KMS-11 (cell line): Measurements from ENCODE around the gene TEDC1.

Experiments
- H2AFZ ChIP-seq: fragments of 200-600 bp; sonication (generic); 2 replicates; pipeline ENCODE4 v1.6.1; 2016; ENCODE audit warnings: antibody characterized with exemption, mixed run types, low read depth
- H3K27ac ChIP-seq: fragments of 200-600 bp; sonication (generic); 2 replicates; pipeline ENCODE4 v1.6.1; 2016; ENCODE audit warnings: mild to moderate bottlenecking, mixed run types
- H3K27me3 ChIP-seq: fragments of 200-600 bp; sonication (generic); 2 replicates; pipeline ENCODE4 v1.6.1; 2017; ENCODE audit warnings: mild to moderate bottlenecking, low read depth, mixed run types, moderate library complexity; ENCODE audit not compliant: insufficient read depth
- H3K36me3 ChIP-seq: fragments of 200-600 bp; sonication (generic); 2 replicates; pipeline ENCODE4 v1.6.1; 2017; ENCODE audit warnings: mild to moderate bottlenecking, mixed run types; ENCODE audit not compliant: insufficient read depth
- H3K4me1 ChIP-seq: fragments of 200-600 bp; sonication (generic); 2 replicates; pipeline ENCODE4 v1.6.1; 2016; ENCODE audit warnings: mild to moderate bottlenecking, low read depth, mixed run types; ENCODE audit not compliant: poor library complexity, severe bottlenecking
- H3K4me2 ChIP-seq: fragments of 200-600 bp; sonication (generic); 2 replicates; pipeline ENCODE4 v1.7.0; 2016; ENCODE audit warnings: mild to moderate bottlenecking, mixed run types
- H3K4me3 ChIP-seq: fragments of 200-600 bp; sonication (generic); IDR thresholded peaks from 2 replicates; pipeline ENCODE4 v1.6.1; 2017; ENCODE audit warnings: low read depth, low read length, mixed read lengths; ENCODE audit not compliant: insufficient read depth
- H3K79me2 ChIP-seq: fragments of 200-600 bp; sonication (generic); 2 replicates; pipeline ENCODE4 v1.6.1; 2016; ENCODE audit warnings: low read depth, mixed run types; ENCODE audit not compliant: insufficient read depth
- H3K9ac ChIP-seq: fragments of 200-600 bp; sonication (generic); 2 replicates; pipeline ENCODE4 v1.6.1; 2016; ENCODE audit warnings: mild to moderate bottlenecking, mixed run types
- H4K20me1 ChIP-seq: fragments of 200-600 bp; sonication (generic); 2 replicates; pipeline ENCODE4 v1.6.1; 2016; ENCODE audit warnings: mild to moderate bottlenecking, mixed run types; ENCODE audit not compliant: insufficient read depth
- CTCF ChIP-seq: fragments of 200-600 bp; sonication (generic); conservative IDR thresholded peaks from 2 replicates; pipeline ENCODE4 v1.6.1; 2017; ENCODE audit warnings: low read depth, mild to moderate bottlenecking, antibody characterized with exemption, low read length, moderate library complexity, mixed read lengths

The TEDC1 gene

GRCh38 chr14:105525861-105526775, 35.1 kb downstream of the TEDC1 start, which contains the start of gene TMEM121:
TSS of gene TMEM121 (plus strand) at chr14:105526583. CDS start at chr14:105528835, 2,252 bp downstream.
- Histone ChIP-seq H3K9ac (peak within 1 kb of the TSS; percentile 71; the same call in 1 of the 2 replicates), H3K4me2 (peak within 1 kb of the TSS; percentile 68), H3K4me1 (peaks cover 11% of the 10 kb centered on the region), H3K4me3 (no peak within 1 kb of the TSS), H3K27ac (no peak within 1 kb of the TSS), H3K79me2 (no peaks in the 10 kb centered on the region), H2AFZ (peak within 1 kb of the TSS; percentile 94), H3K27me3 (peaks cover 48% of the 10 kb centered on the region), H3K36me3 (no peaks in the 10 kb centered on the region), H4K20me1 (no peaks in the 10 kb centered on the region)
- no peak for TF ChIP-seq CTCF

GRCh38 chr14:105526776-105527380, 35.8 kb downstream of the TEDC1 start:
- H2AFZ ChIP-seq: peak overlapping the region; percentile 94
- H3K36me3 ChIP-seq: no peaks in the 10 kb centered on the region
- H4K20me1 ChIP-seq: no peaks in the 10 kb centered on the region
- H3K4me1 ChIP-seq: peaks cover 11% of the 10 kb centered on the region
- no peak for TF ChIP-seq CTCF
- no peaks in the 10 kb centered on the region for H3K79me2 ChIP-seq
- H3K4me3 ChIP-seq: no peak overlapping the region
- peak overlapping the region; percentile 71; the same call in 1 of the 2 replicates for H3K9ac ChIP-seq
- peaks cover 45% of the 10 kb centered on the region for H3K27me3 ChIP-seq
- H3K27ac ChIP-seq: no peak overlapping the region
- H3K4me2 ChIP-seq: peak overlapping the region; percentile 68

GRCh38 chr14:105527381-105527825, 36.4 kb downstream of the TEDC1 start:
- no peak for TF ChIP-seq CTCF
- H3K9ac ChIP-seq: peak overlapping the region; percentile 71; the same call in 1 of the 2 replicates
- H3K4me1 ChIP-seq: peaks cover 11% of the 10 kb centered on the region
- no peaks in the 10 kb centered on the region for H4K20me1 ChIP-seq
- peak overlapping the region; percentile 94 for H2AFZ ChIP-seq
- H3K27me3 ChIP-seq: peaks cover 40% of the 10 kb centered on the region
- no peaks in the 10 kb centered on the region for H3K36me3 ChIP-seq
- H3K4me3 ChIP-seq: no peak overlapping the region
- H3K4me2 ChIP-seq: peak overlapping the region; percentile 68
- H3K27ac ChIP-seq: no peak overlapping the region
- no peaks in the 10 kb centered on the region for H3K79me2 ChIP-seq

- peak; percentile 71 for TF ChIP-seq CTCF
- Histone ChIP-seq H3K27ac (no peak overlapping the region), H3K79me2 (no peaks in the 10 kb centered on the region), H2AFZ (peak overlapping the region; percentile 94), H3K4me2 (peak overlapping the region; percentile 68), H3K27me3 (peaks cover 39% of the 10 kb centered on the region), H3K4me1 (peaks cover 11% of the 10 kb centered on the region), H3K36me3 (no peaks in the 10 kb centered on the region), H3K4me3 (no peak overlapping the region), H3K9ac (peak overlapping the region; percentile 71), H4K20me1 (no peaks in the 10 kb centered on the region)
These were observed 37.0 kb downstream of the TEDC1 start for GRCh38 chr14:105527826-105528585.
